OCI-LY1 (cell line): Measurements from ENCODE around the gene SEMA4B.

ENCODE experiments used
- EZH2 ChIP-seq: fragments of 200-600 bp; sonication (generic), shearing (Covaris generic); IDR thresholded peaks from 2 replicates; pipeline ENCODE4 v1.8.0; 2017; ENCODE audit warnings: borderline replicate concordance, mixed run types, mild to moderate bottlenecking, antibody characterized with exemption, low read length, moderate library complexity, mixed read lengths
- TF ChIP-seq, protein P1 (sequence below): fragments of 200-600 bp; sonication (generic), shearing (Covaris generic); IDR thresholded peaks from 2 replicates; pipeline ENCODE4 v1.5.1; 2017; ENCODE audit warnings: mild to moderate bottlenecking, antibody characterized with exemption, low read length, moderate library complexity, mixed read lengths

DNA sequence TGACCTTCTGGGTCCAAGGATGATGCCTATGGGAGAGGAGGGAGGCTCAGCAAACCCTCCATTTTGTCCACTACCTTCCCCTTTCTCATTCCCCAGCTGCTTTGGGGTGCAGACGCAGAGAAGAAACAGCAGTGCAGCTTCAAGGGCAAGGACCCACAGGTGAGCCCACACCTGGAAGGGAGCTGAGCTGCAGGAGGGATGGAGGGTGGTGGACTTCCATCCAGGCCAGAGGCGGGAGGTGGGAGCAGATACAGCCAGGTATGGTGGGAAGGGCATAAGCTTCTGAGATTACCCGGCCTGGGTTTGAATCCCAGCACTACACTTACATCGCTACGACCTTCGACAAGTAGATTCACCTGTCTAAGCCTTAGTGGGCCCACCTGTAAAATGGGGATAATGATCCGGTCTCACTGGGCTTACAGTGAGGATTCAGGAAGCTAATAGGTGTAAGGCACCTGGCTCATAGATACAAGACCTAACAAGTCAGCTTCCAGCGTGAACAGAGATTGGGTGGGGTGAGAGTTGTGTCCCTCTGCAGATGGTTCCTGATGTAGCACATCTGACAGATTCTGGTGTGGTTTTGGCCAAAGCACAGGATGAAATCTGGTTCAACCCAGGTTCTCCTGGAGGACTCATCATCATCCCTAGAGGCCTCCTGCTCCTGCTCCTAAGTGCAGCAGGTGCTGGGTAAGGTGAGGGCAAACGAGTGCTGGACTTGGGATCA lies 16.7 kb downstream of the SEMA4B start:
- TF ChIP-seq, protein P1, sequence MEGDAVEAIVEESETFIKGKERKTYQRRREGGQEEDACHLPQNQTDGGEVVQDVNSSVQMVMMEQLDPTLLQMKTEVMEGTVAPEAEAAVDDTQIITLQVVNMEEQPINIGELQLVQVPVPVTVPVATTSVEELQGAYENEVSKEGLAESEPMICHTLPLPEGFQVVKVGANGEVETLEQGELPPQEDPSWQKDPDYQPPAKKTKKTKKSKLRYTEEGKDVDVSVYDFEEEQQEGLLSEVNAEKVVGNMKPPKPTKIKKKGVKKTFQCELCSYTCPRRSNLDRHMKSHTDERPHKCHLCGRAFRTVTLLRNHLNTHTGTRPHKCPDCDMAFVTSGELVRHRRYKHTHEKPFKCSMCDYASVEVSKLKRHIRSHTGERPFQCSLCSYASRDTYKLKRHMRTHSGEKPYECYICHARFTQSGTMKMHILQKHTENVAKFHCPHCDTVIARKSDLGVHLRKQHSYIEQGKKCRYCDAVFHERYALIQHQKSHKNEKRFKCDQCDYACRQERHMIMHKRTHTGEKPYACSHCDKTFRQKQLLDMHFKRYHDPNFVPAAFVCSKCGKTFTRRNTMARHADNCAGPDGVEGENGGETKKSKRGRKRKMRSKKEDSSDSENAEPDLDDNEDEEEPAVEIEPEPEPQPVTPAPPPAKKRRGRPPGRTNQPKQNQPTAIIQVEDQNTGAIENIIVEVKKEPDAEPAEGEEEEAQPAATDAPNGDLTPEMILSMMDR, result no peak
- TF ChIP-seq EZH2, result no peak
